Mesenchymal stem cell (in vitro differentiated cells and primary cell): ENCODE data around the gene CYP3A4.
"Not testable (repeated sequence)": the region's sequence is repeated elsewhere in the genome, so short reads cannot be mapped to it uniquely, and the experiment has no call there.

ENCODE experiments used
- DNase-seq: peaks from one replicate; pipeline ENCODE4 v3.0.0-alpha.2; 2013
- H2AFZ ChIP-seq: one replicate; pipeline ENCODE4 v1.6.1; 2013; ENCODE audit warnings: low read depth, mild to moderate bottlenecking, control low read depth, inconsistent platforms, low read length, moderate library complexity
- H2AK5ac ChIP-seq: 2 replicates; pipeline ENCODE4 v1.6.1; 2013; ENCODE audit warnings: low read length, moderate library complexity, mild to moderate bottlenecking, inconsistent platforms; ENCODE audit not compliant: severe bottlenecking
- H2BK120ac ChIP-seq: one replicate; pipeline ENCODE4 v1.6.1; 2013; ENCODE audit warnings: low read depth, mild to moderate bottlenecking, inconsistent platforms, low read length, moderate library complexity
- H2BK12ac ChIP-seq, 2 experiments: one replicate each; pipeline ENCODE4 v1.6.1; 2013; ENCODE audit warnings: inconsistent platforms in 2 of 2, low read length in 2 of 2, mild to moderate bottlenecking in 2 of 2, moderate library complexity in 2 of 2, control low read depth in 1 of 2
- H2BK15ac ChIP-seq: one replicate; pipeline ENCODE4 v1.6.1; 2013; ENCODE audit warnings: mild to moderate bottlenecking, low read depth, inconsistent platforms; ENCODE audit not compliant: poor library complexity, severe bottlenecking
- H2BK5ac ChIP-seq: 2 replicates; pipeline ENCODE4 v1.6.1; 2013; ENCODE audit warnings: low read depth, mild to moderate bottlenecking, low read length, control low read depth, inconsistent platforms; ENCODE audit not compliant: poor library complexity, severe bottlenecking
- H3K14ac ChIP-seq, 2 experiments: one replicate each; pipeline ENCODE4 v1.6.1; 2013; ENCODE audit warnings: inconsistent platforms in 2 of 2, low read length in 2 of 2, control low read depth in 1 of 2, mild to moderate bottlenecking in 1 of 2, moderate library complexity in 1 of 2
- H3K18ac ChIP-seq, 2 experiments: one replicate each; pipeline ENCODE4 v1.6.1; 2013; ENCODE audit warnings: inconsistent platforms in 2 of 2, low read length in 2 of 2, control low read depth in 1 of 2, low read depth in 1 of 2, mild to moderate bottlenecking in 1 of 2
- H3K23ac ChIP-seq, 2 experiments: one replicate each; pipeline ENCODE4 v1.6.1; 2013; ENCODE audit warnings: inconsistent platforms in 2 of 2, low read length in 2 of 2, mild to moderate bottlenecking in 2 of 2, moderate library complexity in 2 of 2, control low read depth in 1 of 2
- H3K27ac ChIP-seq: 2 replicates; pipeline ENCODE4 v1.5.1; 2013; ENCODE audit warnings: mild to moderate bottlenecking, moderate library complexity, low read length, control low read depth, inconsistent platforms; ENCODE audit not compliant: poor library complexity, severe bottlenecking
- H3K27me3 ChIP-seq, 2 experiments: 2 replicates each; pipeline versions ENCODE4 v1.6.1 to v1.7.0; 2013; ENCODE audit warnings: low read length in 2 of 2, mild to moderate bottlenecking in 2 of 2, moderate library complexity in 2 of 2, control low read depth in 1 of 2, inconsistent platforms in 1 of 2; ENCODE audit not compliant: control insufficient read depth in 1 of 2, insufficient read depth in 1 of 2
- H3K36me3 ChIP-seq, 2 experiments: 2 replicates each; pipeline versions ENCODE4 v1.6.1 to v1.7.0; 2013; ENCODE audit warnings: low read length in 2 of 2, control low read depth in 1 of 2, inconsistent platforms in 1 of 2, low read depth in 1 of 2, mild to moderate bottlenecking in 1 of 2; ENCODE audit not compliant: insufficient read depth in 2 of 2, control insufficient read depth in 1 of 2
- H3K4ac ChIP-seq, 2 experiments: one replicate each; pipeline ENCODE4 v1.6.1; 2013; ENCODE audit warnings: inconsistent platforms in 2 of 2, low read length in 2 of 2, mild to moderate bottlenecking in 2 of 2, moderate library complexity in 2 of 2, control low read depth in 1 of 2, low read depth in 1 of 2
- H3K4me1 ChIP-seq: 2 replicates; pipeline ENCODE4 v1.6.1; 2013; ENCODE audit warnings: low read depth, low read length, control low read depth; ENCODE audit not compliant: control insufficient read depth, insufficient read depth
- H3K4me2 ChIP-seq: 2 replicates; pipeline ENCODE4 v1.6.1; 2013; ENCODE audit warnings: low read length, mild to moderate bottlenecking, inconsistent platforms; ENCODE audit not compliant: poor library complexity, severe bottlenecking
- H3K4me3 ChIP-seq, 2 experiments: 2 replicates each; pipeline versions ENCODE4 v1.5.1 to v1.7.0; 2013; ENCODE audit warnings: low read length in 2 of 2, mild to moderate bottlenecking in 2 of 2, control low read depth in 1 of 2, low read depth in 1 of 2; ENCODE audit not compliant: insufficient read depth in 1 of 2
- H3K79me1 ChIP-seq: replicated peaks from 2 replicates; pipeline ENCODE4 v1.6.1; 2013; ENCODE audit warnings: mild to moderate bottlenecking, control low read depth, low read length, inconsistent platforms; ENCODE audit not compliant: poor library complexity, severe bottlenecking
- H3K9ac ChIP-seq: 2 replicates; pipeline ENCODE4 v1.7.0; 2013; ENCODE audit warnings: mild to moderate bottlenecking, low read length, moderate library complexity
- H3K9me3 ChIP-seq: 2 replicates; pipeline ENCODE4 v1.7.0; 2013; ENCODE audit warnings: mild to moderate bottlenecking, low read length; ENCODE audit not compliant: control insufficient read depth
- H4K8ac ChIP-seq: one replicate; pipeline ENCODE4 v1.6.1; 2013; ENCODE audit warnings: inconsistent platforms, mild to moderate bottlenecking, low read length, moderate library complexity
- H4K91ac ChIP-seq: one replicate; pipeline ENCODE4 v1.6.1; 2013; ENCODE audit warnings: mild to moderate bottlenecking, low read length, inconsistent platforms
- WGBS: methylation state at CpG from one replicate; pipeline ENCODE4 v1.1.7; 2013; ENCODE audit warnings: mixed read lengths; 5-methylcytosine and 5-hydroxymethylcytosine counted together

CYP3A4 gene

DNA sequence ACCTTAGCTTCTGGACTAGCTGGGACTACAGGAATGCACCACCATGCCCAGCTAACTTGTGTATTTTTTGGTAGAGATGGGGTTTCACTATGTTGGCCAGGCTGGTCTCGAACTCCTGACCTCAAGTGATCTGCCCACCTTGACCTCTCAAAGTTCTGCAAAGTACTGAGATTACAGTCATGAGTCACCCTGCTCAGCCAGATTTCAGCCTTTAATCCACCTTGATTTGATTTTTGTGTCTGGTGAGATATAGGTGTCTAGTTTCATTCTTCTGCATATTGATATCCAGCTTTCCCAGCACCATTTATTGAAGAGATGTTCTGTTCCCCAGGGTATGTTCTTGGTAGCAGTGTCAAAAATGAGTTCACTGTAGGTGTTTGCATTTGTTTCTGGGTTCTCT lies 28.9 kb downstream of the CYP3A4 start:
- DNase-seq = no peak
- no peak overlapping the region for H3K18ac ChIP-seq
- no peak overlapping the region for H3K14ac ChIP-seq
- H2AFZ ChIP-seq = no peak overlapping the region
- no peak overlapping the region for H3K9ac ChIP-seq
- no peaks in the 10 kb centered on the region for H3K36me3 ChIP-seq
- no peak overlapping the region for H3K4ac ChIP-seq
- H3K79me1 ChIP-seq = no peaks in the 10 kb centered on the region
- no peak overlapping the region for H2AK5ac ChIP-seq
- H2BK5ac ChIP-seq = no peak overlapping the region
- H3K4me1 ChIP-seq = peaks cover 2% of the 10 kb centered on the region
- no peak overlapping the region for H2BK120ac ChIP-seq
- H3K9me3 ChIP-seq = no peaks in the 10 kb centered on the region
- H4K8ac ChIP-seq = no peak overlapping the region
- no peak overlapping the region for H3K23ac ChIP-seq
- H4K91ac ChIP-seq = no peak overlapping the region
- no peak overlapping the region for H3K4me2 ChIP-seq
- WGBS = 100% methylated on average over 1 of the region's 1 CpG
- no peak overlapping the region for H2BK12ac ChIP-seq
- H3K27me3 ChIP-seq = peaks cover 0 to 4% of the 10 kb centered on the region in 2 experiments
- no peak overlapping the region for H2BK15ac ChIP-seq
- no peak overlapping the region for H3K27ac ChIP-seq
- no peak overlapping the region for H3K4me3 ChIP-seq

DNA sequence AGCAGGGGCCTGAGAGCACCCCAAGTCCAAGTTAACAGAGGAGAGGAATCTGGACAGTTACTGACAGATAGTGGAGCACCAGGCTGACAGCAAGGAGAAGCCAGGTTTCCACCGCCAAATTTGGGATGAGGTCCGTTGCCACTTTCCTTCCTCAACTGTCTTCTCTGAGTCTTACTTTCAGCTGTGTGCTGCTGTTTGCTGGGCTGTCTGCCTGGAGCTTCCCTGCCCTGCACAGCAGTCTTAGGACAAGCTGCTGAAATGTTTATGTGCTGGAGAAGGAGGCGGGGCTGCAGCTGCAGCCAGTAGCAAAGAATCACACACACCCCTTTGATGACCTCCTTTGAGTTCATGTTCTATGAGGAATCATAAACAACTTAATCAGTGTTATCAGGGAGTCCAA lies 31.6 kb downstream of the CYP3A4 start:
- Histone ChIP-seq H2AFZ (no peak overlapping the region), H3K4ac (no peak overlapping the region), H3K4me1 (peaks cover 2% of the 10 kb centered on the region)

DNA sequence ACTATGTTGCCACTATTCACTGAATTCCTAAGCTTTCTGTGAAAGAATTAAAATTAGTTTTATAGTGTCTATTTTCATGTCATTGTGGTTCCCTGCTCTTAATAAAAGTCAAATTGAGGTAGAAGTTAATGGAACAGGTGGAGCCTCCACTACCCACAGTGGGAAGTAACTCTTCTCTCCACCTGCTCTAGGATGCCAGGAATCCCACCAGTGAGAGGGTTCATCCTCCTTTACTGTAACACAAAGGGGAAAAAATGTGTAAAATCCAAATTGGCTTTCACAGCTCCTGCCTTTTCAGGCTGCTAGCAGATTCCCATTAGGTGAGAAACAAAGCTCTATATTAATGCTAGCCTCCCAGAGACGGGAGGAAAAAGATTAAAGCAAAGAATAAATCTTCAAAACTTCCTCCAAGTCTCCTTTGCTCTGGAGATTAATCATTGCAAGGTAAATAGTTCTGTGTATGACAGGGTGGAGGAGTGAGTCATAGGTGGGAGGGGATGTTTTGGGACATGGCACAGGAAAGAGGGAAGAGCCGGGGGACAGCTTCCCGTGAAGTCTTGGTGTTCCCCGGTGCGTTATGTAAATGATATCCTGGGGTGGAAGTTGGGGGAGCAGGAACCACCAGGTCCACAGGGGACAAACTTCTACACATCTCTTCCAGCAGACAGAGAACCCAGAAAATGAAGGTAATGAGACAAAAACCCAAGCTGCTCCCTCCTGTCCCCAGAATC lies 32.5 kb downstream of the CYP3A4 start:
- H3K4me1 ChIP-seq, H3K27ac ChIP-seq, H3K79me1 ChIP-seq, H3K14ac ChIP-seq, H2BK12ac ChIP-seq, H3K27me3 ChIP-seq, H4K8ac ChIP-seq, H2BK5ac ChIP-seq, H3K4me2 ChIP-seq, H3K36me3 ChIP-seq, H3K9me3 ChIP-seq, H3K4me3 ChIP-seq, H3K23ac ChIP-seq, H3K4ac ChIP-seq, H2AFZ ChIP-seq, H2AK5ac ChIP-seq, DNase-seq, H3K9ac ChIP-seq, H3K18ac ChIP-seq, H2BK120ac ChIP-seq, H4K91ac ChIP-seq, H2BK15ac ChIP-seq: not testable (repeated sequence)
- WGBS = 34% methylated on average over 4 of the region's 5 CpGs

More for the DNA sequence above, 31.6 kb downstream of the CYP3A4 start:
- no peaks in the 10 kb centered on the region for H3K9me3 ChIP-seq
- no peak overlapping the region for H4K8ac ChIP-seq
- peak; percentile 23 for DNase-seq
- H3K79me1 ChIP-seq = no peaks in the 10 kb centered on the region
- no peaks in the 10 kb centered on the region for H3K36me3 ChIP-seq
- H2AK5ac ChIP-seq = no peak overlapping the region
- H2BK120ac ChIP-seq = no peak overlapping the region
- H3K23ac ChIP-seq = no peak overlapping the region
- H3K18ac ChIP-seq = no peak overlapping the region
- H3K4me2 ChIP-seq = no peak overlapping the region
- H2BK5ac ChIP-seq = no peak overlapping the region
- no peak overlapping the region for H3K4me3 ChIP-seq
- H2BK15ac ChIP-seq = no peak overlapping the region
- H3K27ac ChIP-seq = no peak overlapping the region
- WGBS = 82% methylated on average over 2 of the region's 3 CpGs
- no peak overlapping the region for H3K9ac ChIP-seq
- H4K91ac ChIP-seq = no peak overlapping the region
- no peak overlapping the region for H3K14ac ChIP-seq
- peaks cover 4% of the 10 kb centered on the region in 2 experiments for H3K27me3 ChIP-seq
- H2BK12ac ChIP-seq = no peak overlapping the region

DNA sequence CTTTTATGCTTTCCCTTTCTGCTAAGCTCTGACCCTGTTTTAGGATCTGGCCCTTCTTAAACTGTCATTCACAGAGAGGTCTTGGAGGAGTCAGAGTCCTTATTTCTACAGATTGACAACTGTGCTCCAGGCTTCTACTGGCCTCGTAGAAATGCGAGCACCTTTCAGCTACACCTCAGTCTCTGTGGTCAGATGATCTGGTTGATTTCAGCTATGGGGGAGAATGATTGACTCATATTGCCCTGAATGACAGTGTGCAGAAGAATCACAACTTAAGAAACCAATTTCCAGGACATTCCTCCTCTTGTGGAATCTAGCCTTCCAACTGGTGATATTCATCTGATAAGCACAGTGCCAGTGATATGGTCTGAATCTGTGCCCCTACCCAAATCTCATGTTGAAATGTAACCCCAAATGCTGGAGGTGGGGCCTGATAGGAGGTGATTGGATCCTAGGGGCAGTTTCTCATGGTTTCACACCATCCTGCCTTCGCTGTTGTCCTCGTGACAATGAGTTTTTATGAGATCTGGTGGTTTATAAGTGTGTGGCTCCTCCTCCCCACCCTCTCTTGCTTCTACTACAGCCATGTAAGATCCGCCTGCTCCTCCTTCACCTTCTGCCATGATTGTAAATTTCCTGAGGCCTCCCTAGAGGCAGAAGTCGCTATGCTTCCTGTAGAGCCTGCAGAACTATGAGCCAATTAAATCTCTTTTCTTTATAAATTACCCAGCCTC lies 35.0 kb downstream of the CYP3A4 start:
- Histone ChIP-seq H2BK15ac (no peak overlapping the region), H2BK12ac (no peak overlapping the region), H3K9ac (no peak overlapping the region), H3K4me1 (peaks cover 2% of the 10 kb centered on the region), H3K4ac (no peak overlapping the region), H3K4me3 (no peak overlapping the region), H4K91ac (no peak overlapping the region), H3K27me3 (peaks cover 4% of the 10 kb centered on the region in 2 experiments), H2BK120ac (no peak overlapping the region), H3K23ac (no peak overlapping the region), H3K79me1 (no peaks in the 10 kb centered on the region), H3K18ac (peak overlapping the region in 1 of 2 experiments; percentile 11), H2AK5ac (no peak overlapping the region), H3K4me2 (no peak overlapping the region), H3K14ac (no peak overlapping the region), H3K9me3 (no peaks in the 10 kb centered on the region), H4K8ac (no peak overlapping the region), H2AFZ (no peak overlapping the region), H3K36me3 (no peaks in the 10 kb centered on the region), H3K27ac (no peak overlapping the region), H2BK5ac (no peak overlapping the region)
- DNase-seq = no peak
- WGBS = 81% methylated on average over 6 of the region's 6 CpGs
